ENCODE results near the gene SAMD4B.

SAMD4B gene

DNA sequence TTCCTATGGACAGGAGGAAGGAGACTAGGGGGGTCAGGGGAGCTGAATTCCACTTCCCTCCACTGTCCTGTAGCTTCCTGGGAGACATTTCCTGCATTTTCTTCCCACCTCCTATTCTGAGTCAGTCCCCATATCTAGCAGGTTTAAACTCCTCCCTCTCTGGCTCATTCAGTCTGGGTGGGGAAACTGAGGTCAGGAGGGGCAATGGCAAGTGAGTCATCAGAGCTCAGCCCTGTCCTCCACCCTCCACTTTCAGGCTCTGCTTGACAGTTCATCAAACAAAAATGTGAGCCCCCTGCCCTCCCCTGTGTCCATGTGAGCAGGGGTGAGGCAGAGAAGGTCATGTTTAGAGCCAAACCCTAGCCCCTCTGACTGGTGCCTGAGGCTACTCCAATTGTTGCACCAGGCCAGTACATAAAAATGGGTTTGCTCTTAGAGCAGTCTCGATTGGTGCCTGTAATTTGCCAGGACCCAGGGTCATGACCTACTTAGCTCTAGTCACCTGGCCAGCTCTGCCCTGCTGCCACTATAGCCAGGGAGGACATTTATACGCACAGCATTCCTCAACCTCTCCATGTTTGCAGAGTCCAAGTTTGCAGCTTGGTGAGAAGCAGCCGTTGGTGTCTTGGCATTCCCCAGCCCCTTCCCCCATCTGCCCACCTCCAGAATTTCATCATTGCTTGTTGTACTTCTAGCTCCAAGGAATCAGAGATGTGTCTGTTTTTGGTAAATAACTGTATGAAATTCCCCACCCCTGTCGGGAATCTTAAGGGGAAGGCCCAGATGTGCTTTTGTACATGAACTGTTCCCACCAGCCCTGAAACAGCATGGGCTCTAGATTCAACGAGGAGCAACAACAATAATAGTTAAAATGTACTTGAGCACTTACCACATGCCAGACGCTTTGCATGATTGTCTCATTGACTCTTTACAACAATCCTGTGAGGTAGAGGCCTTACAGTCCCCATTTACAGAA lies 20.7 kb downstream of the SAMD4B start:
- Histone ChIP-seq H3K27me3 (ENCODE audit: insufficient read depth, poor library complexity, severe bottlenecking) (no peaks in the 10 kb centered on the region), H3K4me3 (replicated peaks; ENCODE audit: insufficient read depth, low read length) (no peak overlapping the region), H3K27ac (replicated peaks) (no peak overlapping the region)
- TF ChIP-seq, protein P1, sequence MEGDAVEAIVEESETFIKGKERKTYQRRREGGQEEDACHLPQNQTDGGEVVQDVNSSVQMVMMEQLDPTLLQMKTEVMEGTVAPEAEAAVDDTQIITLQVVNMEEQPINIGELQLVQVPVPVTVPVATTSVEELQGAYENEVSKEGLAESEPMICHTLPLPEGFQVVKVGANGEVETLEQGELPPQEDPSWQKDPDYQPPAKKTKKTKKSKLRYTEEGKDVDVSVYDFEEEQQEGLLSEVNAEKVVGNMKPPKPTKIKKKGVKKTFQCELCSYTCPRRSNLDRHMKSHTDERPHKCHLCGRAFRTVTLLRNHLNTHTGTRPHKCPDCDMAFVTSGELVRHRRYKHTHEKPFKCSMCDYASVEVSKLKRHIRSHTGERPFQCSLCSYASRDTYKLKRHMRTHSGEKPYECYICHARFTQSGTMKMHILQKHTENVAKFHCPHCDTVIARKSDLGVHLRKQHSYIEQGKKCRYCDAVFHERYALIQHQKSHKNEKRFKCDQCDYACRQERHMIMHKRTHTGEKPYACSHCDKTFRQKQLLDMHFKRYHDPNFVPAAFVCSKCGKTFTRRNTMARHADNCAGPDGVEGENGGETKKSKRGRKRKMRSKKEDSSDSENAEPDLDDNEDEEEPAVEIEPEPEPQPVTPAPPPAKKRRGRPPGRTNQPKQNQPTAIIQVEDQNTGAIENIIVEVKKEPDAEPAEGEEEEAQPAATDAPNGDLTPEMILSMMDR (IDR thresholded peaks at IDR 0.05; ENCODE audit: insufficient read depth, low read length): no peak
- TF ChIP-seq, protein P2, sequence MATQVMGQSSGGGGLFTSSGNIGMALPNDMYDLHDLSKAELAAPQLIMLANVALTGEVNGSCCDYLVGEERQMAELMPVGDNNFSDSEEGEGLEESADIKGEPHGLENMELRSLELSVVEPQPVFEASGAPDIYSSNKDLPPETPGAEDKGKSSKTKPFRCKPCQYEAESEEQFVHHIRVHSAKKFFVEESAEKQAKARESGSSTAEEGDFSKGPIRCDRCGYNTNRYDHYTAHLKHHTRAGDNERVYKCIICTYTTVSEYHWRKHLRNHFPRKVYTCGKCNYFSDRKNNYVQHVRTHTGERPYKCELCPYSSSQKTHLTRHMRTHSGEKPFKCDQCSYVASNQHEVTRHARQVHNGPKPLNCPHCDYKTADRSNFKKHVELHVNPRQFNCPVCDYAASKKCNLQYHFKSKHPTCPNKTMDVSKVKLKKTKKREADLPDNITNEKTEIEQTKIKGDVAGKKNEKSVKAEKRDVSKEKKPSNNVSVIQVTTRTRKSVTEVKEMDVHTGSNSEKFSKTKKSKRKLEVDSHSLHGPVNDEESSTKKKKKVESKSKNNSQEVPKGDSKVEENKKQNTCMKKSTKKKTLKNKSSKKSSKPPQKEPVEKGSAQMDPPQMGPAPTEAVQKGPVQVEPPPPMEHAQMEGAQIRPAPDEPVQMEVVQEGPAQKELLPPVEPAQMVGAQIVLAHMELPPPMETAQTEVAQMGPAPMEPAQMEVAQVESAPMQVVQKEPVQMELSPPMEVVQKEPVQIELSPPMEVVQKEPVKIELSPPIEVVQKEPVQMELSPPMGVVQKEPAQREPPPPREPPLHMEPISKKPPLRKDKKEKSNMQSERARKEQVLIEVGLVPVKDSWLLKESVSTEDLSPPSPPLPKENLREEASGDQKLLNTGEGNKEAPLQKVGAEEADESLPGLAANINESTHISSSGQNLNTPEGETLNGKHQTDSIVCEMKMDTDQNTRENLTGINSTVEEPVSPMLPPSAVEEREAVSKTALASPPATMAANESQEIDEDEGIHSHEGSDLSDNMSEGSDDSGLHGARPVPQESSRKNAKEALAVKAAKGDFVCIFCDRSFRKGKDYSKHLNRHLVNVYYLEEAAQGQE (IDR thresholded peaks at IDR 0.05; ENCODE audit: insufficient replicate concordance, low read depth): no peak
- TF ChIP-seq SPI1 (IDR thresholded peaks at IDR 0.05; ENCODE audit: borderline replicate concordance, low read depth): no peak
- TF ChIP-seq POLR2AphosphoS5 (IDR thresholded peaks at IDR 0.05; ENCODE audit: low read depth): no peak
- no peak for TF ChIP-seq GABPA (IDR thresholded peaks at IDR 0.05; ENCODE audit: low read depth)
- no peak for DNase-seq (ENCODE audit: low read depth in 1 of 2, low spot score in 1 of 2)

DNA sequence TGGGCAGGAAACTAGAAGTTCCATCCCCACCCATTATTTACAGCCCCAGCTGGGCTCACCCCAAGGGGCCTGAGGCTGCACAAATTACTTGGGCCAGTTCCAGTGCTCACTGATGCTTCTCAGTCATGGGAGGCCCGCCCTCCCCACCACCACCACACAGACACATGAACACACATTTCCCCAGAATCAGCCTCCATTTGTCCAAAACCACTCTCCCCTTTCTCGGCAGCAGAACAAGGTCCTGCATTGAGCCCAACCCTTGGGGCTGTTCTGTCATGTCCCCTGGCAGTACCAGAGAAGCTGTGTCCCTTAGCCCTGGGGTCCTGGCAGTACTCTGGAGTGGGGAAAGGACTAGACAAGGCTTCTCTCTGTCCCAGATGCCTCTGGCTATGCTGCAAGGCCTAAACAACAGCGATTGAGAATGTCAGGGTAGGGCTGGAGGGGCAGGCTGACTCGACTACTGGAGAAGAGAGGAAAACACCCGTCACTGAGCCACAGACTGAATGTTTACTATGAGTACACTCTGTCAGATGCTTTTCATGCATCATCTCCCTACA lies 21.8 kb downstream of the SAMD4B start:
- TF ChIP-seq, protein P1 (IDR thresholded peaks at IDR 0.05; ENCODE audit: insufficient read depth, low read length): no peak
- TF ChIP-seq, protein P2 (IDR thresholded peaks at IDR 0.05; ENCODE audit: insufficient replicate concordance, low read depth): no peak
- TF ChIP-seq SPI1 (IDR thresholded peaks at IDR 0.05; ENCODE audit: borderline replicate concordance, low read depth) (no peak), GABPA (IDR thresholded peaks at IDR 0.05; ENCODE audit: low read depth) (no peak), POLR2AphosphoS5 (IDR thresholded peaks at IDR 0.05; ENCODE audit: low read depth) (no peak)
- Histone ChIP-seq H3K27me3 (ENCODE audit: insufficient read depth, poor library complexity, severe bottlenecking) (no peaks in the 10 kb centered on the region), H3K27ac (replicated peaks) (no peak overlapping the region), H3K4me3 (replicated peaks; ENCODE audit: insufficient read depth, low read length) (no peak overlapping the region)
- DNase-seq (ENCODE audit: low read depth in 1 of 2, low spot score in 1 of 2): no peak

DNA sequence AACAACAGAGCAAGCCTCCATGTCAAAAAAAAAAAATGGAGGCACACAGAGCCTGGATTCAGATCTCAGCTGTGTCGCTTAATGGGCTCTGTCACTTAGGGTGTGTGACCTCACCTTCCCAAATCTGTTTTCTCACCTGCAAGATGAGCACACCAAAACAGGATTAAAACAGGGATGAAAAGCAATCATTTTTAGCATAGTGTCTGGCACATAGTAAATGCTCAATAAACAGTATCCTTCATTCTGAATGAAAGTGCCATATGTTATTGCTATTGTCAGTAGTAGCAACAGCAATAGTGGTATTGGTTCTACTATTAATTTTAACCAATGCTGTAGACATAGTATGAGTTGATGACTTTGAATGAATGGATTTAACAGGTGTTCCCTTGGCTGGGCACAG lies 23.3 kb downstream of the SAMD4B start:
- no peaks in the 10 kb centered on the region for H3K27me3 ChIP-seq (ENCODE audit: insufficient read depth, poor library complexity, severe bottlenecking)
- no peak for DNase-seq (ENCODE audit: low read depth in 1 of 2, low spot score in 1 of 2)
- H3K27ac ChIP-seq (replicated peaks): no peak overlapping the region
- H3K4me3 ChIP-seq (replicated peaks; ENCODE audit: insufficient read depth, low read length): no peak overlapping the region
- TF ChIP-seq SPI1 (IDR thresholded peaks at IDR 0.05; ENCODE audit: borderline replicate concordance, low read depth): no peak

DNA sequence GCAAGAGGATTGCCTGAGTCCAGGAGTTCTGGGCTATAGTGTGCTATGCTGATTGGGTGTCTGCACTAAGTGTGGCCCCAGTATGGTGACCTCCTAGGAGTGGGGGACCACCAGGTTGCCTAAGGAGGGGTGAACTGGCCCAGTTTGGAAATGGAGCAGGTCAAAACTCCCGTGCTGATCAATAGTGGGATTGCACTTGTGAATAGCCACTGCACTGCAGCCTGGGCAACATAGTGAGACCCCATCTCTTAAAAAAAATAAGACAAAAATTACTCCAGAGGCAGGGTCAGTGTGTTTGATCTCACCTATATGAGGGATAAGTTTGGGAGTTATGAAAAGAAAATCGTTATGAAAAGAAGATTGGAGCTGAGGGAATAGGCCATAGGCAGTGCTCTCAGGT lies 27.0 kb downstream of the SAMD4B start:
- no peak overlapping the region for H3K4me3 ChIP-seq (replicated peaks; ENCODE audit: insufficient read depth, low read length)
- TF ChIP-seq SPI1 (IDR thresholded peaks at IDR 0.05; ENCODE audit: borderline replicate concordance, low read depth): no peak
- TF ChIP-seq, protein P2 (IDR thresholded peaks at IDR 0.05; ENCODE audit: insufficient replicate concordance, low read depth): no peak
- no peak for TF ChIP-seq POLR2AphosphoS5 (IDR thresholded peaks at IDR 0.05; ENCODE audit: low read depth)
- TF ChIP-seq GABPA (IDR thresholded peaks at IDR 0.05; ENCODE audit: low read depth): no peak
- TF ChIP-seq, protein P1 (IDR thresholded peaks at IDR 0.05; ENCODE audit: insufficient read depth, low read length): no peak
- no peaks in the 10 kb centered on the region for H3K27me3 ChIP-seq (ENCODE audit: insufficient read depth, poor library complexity, severe bottlenecking)
- DNase-seq (ENCODE audit: low read depth in 1 of 2, low spot score in 1 of 2): no peak
- H3K27ac ChIP-seq (replicated peaks): no peak overlapping the region

All from HL-60 (cell line).